Liver (tissue), 9 donors: ENCODE measurements around the gene FAXDC2. TPM values are rescaled to one million over a fixed set of nuclear protein-coding genes. Genes with fewer than 3 reads are reported as not detected.

Source experiments
- DNase-seq: peaks from one replicate; pipeline ENCODE4 v3.0.0-alpha.2; 2017; ENCODE audit warnings: low spot score
- H3K27ac ChIP-seq, 2 donors: one replicate each; pipeline ENCODE4 v1.7.0; 2013; ENCODE audit warnings: inconsistent platforms in 2 of 2, low read length in 2 of 2, control low read depth in 1 of 2, low read depth in 1 of 2, mild to moderate bottlenecking in 1 of 2
- H3K27me3 ChIP-seq, 4 donors: one replicate each; pipeline versions ENCODE4 v1.6.1 to v1.7.0; 2013; ENCODE audit warnings: low read length in 3 of 4, inconsistent platforms in 1 of 4, mild to moderate bottlenecking in 1 of 4, moderate library complexity in 1 of 4; ENCODE audit not compliant: control insufficient read depth in 4 of 4, insufficient read depth in 4 of 4
- H3K36me3 ChIP-seq, 4 donors: one replicate each; pipeline versions ENCODE4 v1.6.1 to v1.7.0; 2013; ENCODE audit warnings: low read length in 3 of 4, mild to moderate bottlenecking in 3 of 4, low read depth in 1 of 4, moderate library complexity in 1 of 4; ENCODE audit not compliant: control insufficient read depth in 4 of 4, insufficient read depth in 3 of 4
- H3K4me1 ChIP-seq, 4 donors: one replicate each; pipeline versions ENCODE4 v1.6.1 to v1.7.0; 2013; ENCODE audit warnings: low read length in 3 of 4, mild to moderate bottlenecking in 3 of 4, moderate library complexity in 1 of 4; ENCODE audit not compliant: control insufficient read depth in 4 of 4, insufficient read depth in 4 of 4
- H3K4me3 ChIP-seq, 3 donors: one replicate each; pipeline versions ENCODE4 v1.6.1 to v1.7.0; 2013; ENCODE audit warnings: low read length in 3 of 3, control low read depth in 1 of 3, low read depth in 1 of 3, mild to moderate bottlenecking in 1 of 3
- H3K9ac ChIP-seq, 2 donors: one replicate each; pipeline ENCODE4 v1.7.0; 2013; ENCODE audit warnings: low read length in 2 of 2, mild to moderate bottlenecking in 2 of 2, moderate library complexity in 2 of 2, control low read depth in 1 of 2, low read depth in 1 of 2
- H3K9me3 ChIP-seq, 4 donors: one replicate each; pipeline versions ENCODE4 v1.6.1 to v1.7.0; 2013; ENCODE audit warnings: low read length in 3 of 4; ENCODE audit not compliant: control insufficient read depth in 4 of 4
- ATF3 ChIP-seq: IDR thresholded peaks from 2 replicates; pipeline ENCODE4 v1.6.1; 2016; ENCODE audit warnings: antibody characterized with exemption
- CTCF ChIP-seq: fragments of 150-350 bp; IDR thresholded peaks from 2 replicates; pipeline ENCODE4 v1.5.1; 2017; ENCODE audit warnings: improper control_type of control experiment, low read depth, low read length; ENCODE audit not compliant: missing input control
- EGR1 ChIP-seq, 2 donors: IDR thresholded peaks; 2 replicates each; pipeline ENCODE4 v1.6.1; 2016 to 2018; ENCODE audit warnings: antibody characterized with exemption in 2 of 2, low read depth in 2 of 2
- FOXA2 ChIP-seq: IDR thresholded peaks from 2 replicates; pipeline ENCODE4 v1.6.1; 2016; ENCODE audit warnings: antibody characterized with exemption
- GABPA ChIP-seq, 2 donors: IDR thresholded peaks in 1 of 2; conservative IDR thresholded peaks in 1 of 2; 2 replicates each; pipeline ENCODE4 v1.6.1; 2016; ENCODE audit warnings: antibody characterized with exemption in 2 of 2, mild to moderate bottlenecking in 1 of 2, moderate library complexity in 1 of 2
- HNF4A ChIP-seq, 2 donors: conservative IDR thresholded peaks; 2 replicates each; pipeline ENCODE4 v1.6.1; 2016; ENCODE audit warnings: antibody characterized with exemption in 2 of 2, mild to moderate bottlenecking in 2 of 2
- JUND ChIP-seq, 2 donors: IDR thresholded peaks; 2 replicates each; pipeline ENCODE4 v1.6.1; 2016; ENCODE audit warnings: antibody characterized with exemption in 2 of 2
- NR2F2 ChIP-seq: IDR thresholded peaks from 2 replicates; pipeline ENCODE4 v1.6.1; 2016; ENCODE audit warnings: antibody characterized with exemption
- RAD21 ChIP-seq, 2 donors: IDR thresholded peaks; 2 replicates each; pipeline ENCODE4 v1.6.1; 2016; ENCODE audit warnings: antibody characterized with exemption in 2 of 2, mild to moderate bottlenecking in 2 of 2
- REST ChIP-seq: IDR thresholded peaks from 2 replicates; pipeline ENCODE4 v1.6.1; 2016; ENCODE audit warnings: antibody characterized with exemption, mild to moderate bottlenecking
- SP1 ChIP-seq: IDR thresholded peaks from 2 replicates; pipeline ENCODE4 v1.6.1; 2018; ENCODE audit warnings: antibody characterized with exemption, mild to moderate bottlenecking
- YY1 ChIP-seq: IDR thresholded peaks from 2 replicates; pipeline ENCODE4 v1.6.1; 2016; ENCODE audit warnings: antibody characterized with exemption, mild to moderate bottlenecking
- WGBS: extraction: QIAGEN DNeasy Blood & Tissue Kit; methylation state at CpG from one replicate; pipeline ENCODE4 v1.1.7; 2013; 5-methylcytosine and 5-hydroxymethylcytosine counted together
- polyA plus RNA-seq, 2 donors: library from polyadenylated mRNA; stranded (reverse) in 1 of 2; unstranded in 1 of 2; fragments of 200-250 nt in 1 of 2; fragments of >200 nt in 1 of 2; fragmentation: Nextera tagmentation in 1 of 2; extraction: Ambion mirVana in 1 of 2; gene quantifications; one replicate each; pipeline versions ENCODE4 v1.2.1 to v1.2.3, GENCODE V29; 2013 to 2015
- total RNA-seq, 2 donors: library from RNA; depleted of rRNA; stranded (reverse); fragments of >200 nt; gene quantifications; one replicate each; pipeline ENCODE4 v1.2.3, GENCODE V29; 2014
- TF ChIP-seq, protein P1 (sequence below): IDR thresholded peaks from 2 replicates; pipeline ENCODE4 v1.6.1; 2016; ENCODE audit warnings: antibody characterized with exemption
- TF ChIP-seq, protein P2 (sequence below): IDR thresholded peaks from 2 replicates; pipeline ENCODE4 v1.6.1; 2016; ENCODE audit warnings: antibody characterized with exemption
- donor health status: healthy.
- donor health status: healthy.
- donor health status: healthy.
- donor health status: healthy.
- donor health status: healthy.

Gene FAXDC2
- total and polyA plus RNA-seq, 4 donors = 27.5 to 110 (median 64.5) TPM

- no peak for DNase-seq
- Histone ChIP-seq H3K27ac (no peak overlapping the region), H3K4me1 (no peaks in the 10 kb centered on the region), H3K9ac (no peak overlapping the region), H3K27me3 (no peaks in the 10 kb centered on the region), H3K9me3 (peaks cover 13 to 23% (median 21%) of the 10 kb centered on the region in 4 donors), H3K4me3 (no peak overlapping the region), H3K36me3 (peaks cover 3 to 28% (median 24%) of the 10 kb centered on the region in 4 donors)
- TF ChIP-seq GABPA (IDR thresholded peaks at IDR 0.05 in 1 of 2, conservative IDR thresholded peaks at IDR 0.05 in 1 of 2) (no peak), REST (no peak), YY1 (no peak), CTCF (no peak), RAD21 (IDR thresholded peaks at IDR 0.05) (no peak), HNF4A (conservative IDR thresholded peaks at IDR 0.05) (no peak), NR2F2 (no peak), FOXA2 (no peak), SP1 (no peak), JUND (IDR thresholded peaks at IDR 0.05) (no peak)
- TF ChIP-seq, protein P1, sequence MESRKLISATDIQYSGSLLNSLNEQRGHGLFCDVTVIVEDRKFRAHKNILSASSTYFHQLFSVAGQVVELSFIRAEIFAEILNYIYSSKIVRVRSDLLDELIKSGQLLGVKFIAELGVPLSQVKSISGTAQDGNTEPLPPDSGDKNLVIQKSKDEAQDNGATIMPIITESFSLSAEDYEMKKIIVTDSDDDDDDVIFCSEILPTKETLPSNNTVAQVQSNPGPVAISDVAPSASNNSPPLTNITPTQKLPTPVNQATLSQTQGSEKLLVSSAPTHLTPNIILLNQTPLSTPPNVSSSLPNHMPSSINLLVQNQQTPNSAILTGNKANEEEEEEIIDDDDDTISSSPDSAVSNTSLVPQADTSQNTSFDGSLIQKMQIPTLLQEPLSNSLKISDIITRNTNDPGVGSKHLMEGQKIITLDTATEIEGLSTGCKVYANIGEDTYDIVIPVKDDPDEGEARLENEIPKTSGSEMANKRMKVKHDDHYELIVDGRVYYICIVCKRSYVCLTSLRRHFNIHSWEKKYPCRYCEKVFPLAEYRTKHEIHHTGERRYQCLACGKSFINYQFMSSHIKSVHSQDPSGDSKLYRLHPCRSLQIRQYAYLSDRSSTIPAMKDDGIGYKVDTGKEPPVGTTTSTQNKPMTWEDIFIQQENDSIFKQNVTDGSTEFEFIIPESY = no peak
- TF ChIP-seq, protein P2, sequence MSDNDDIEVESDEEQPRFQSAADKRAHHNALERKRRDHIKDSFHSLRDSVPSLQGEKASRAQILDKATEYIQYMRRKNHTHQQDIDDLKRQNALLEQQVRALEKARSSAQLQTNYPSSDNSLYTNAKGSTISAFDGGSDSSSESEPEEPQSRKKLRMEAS = no peak
- WGBS = 81% methylated on average over 4 of the region's 4 CpGs
Observed at GRCh38 chr5:154881986-154882385, 31.6 kb upstream of the FAXDC2 start.

GRCh38 chr5:154878642-154879335 is 28.4 kb upstream of the FAXDC2 start:
- H3K9ac ChIP-seq = no peak overlapping the region
- peaks cover 4 to 36% (median 24%) of the 10 kb centered on the region in 4 donors for H3K36me3 ChIP-seq
- no peak overlapping the region for H3K4me3 ChIP-seq
- H3K9me3 ChIP-seq = peaks cover 3 to 8% (median 6%) of the 10 kb centered on the region in 4 donors
- no peaks in the 10 kb centered on the region for H3K27me3 ChIP-seq
- H3K4me1 ChIP-seq = no peaks in the 10 kb centered on the region
- 95% methylated on average over 14 of the region's 14 CpGs for WGBS
- DNase-seq = no peak
- no peak overlapping the region for H3K27ac ChIP-seq
- TF ChIP-seq FOXA2 (no peak), NR2F2 (no peak), RAD21 (IDR thresholded peaks at IDR 0.05) (no peak), SP1 (no peak), REST (no peak), ATF3 (no peak), EGR1 (IDR thresholded peaks at IDR 0.05; ENCODE audit: low read depth in 2 of 2) (no peak), CTCF (no peak), GABPA (IDR thresholded peaks at IDR 0.05 in 1 of 2, conservative IDR thresholded peaks at IDR 0.05 in 1 of 2) (no peak), HNF4A (conservative IDR thresholded peaks at IDR 0.05) (no peak)
- TF ChIP-seq, protein P2 = no peak
